Measurements from ENCODE around the gene OMD. TPM values are rescaled to one million over a fixed set of nuclear protein-coding genes. Genes with fewer than 3 reads are reported as not detected.
A peak's percentile ranks its signal among the peaks of the same experiment; 100 is the strongest.

Gene OMD
- total RNA-seq, 6 donors from 2014 or later, result 0.67 to 8.1 (median 4.7) TPM

DNA sequence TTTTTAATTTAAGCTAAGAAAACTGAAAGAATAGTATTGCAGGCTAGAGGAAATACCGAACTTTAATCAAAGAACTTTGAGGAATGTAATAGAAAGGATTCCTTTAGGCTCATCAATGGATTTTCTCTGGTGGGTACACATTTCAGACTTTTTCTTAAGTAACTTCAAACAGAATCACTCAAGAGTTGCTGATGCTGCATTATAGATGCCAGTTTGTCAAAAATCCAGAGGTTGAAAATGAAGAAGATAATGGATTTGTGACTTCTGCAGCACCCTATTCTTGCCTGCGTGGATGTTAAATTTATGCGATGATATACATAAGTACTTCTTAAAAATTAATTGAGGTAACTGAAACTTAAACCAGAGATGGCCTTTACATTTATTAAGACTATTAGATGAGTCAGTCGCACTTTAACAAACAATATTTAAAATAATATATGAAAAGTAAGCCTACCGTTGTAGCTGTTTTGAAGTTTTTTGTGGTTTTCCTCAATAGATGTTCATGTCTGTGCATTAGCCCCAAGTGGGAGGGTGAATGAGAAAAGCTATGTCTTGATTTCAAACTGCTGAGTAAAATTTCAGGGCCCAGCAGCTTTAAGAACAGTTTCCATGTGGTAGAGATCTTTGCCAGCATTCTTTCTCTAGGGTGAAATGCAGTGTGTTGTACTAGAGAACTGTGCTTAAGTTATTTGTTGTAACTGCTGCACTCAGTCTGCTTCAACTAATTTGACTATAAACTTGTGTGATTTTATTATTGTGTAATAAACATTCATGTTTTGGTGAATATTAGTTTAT lies 20.0 kb downstream of the OMD start, which contains the start of gene OGN:
Gene OGN, minus strand, starts transcription at position 537 of the 795 bp plus-strand sequence. CDS start 1,171 bp downstream, outside the sequence.
- H3K9me3 ChIP-seq, result no peaks in the 10 kb centered on the region
- H3K27me3 ChIP-seq, result no peaks in the 10 kb centered on the region
- ATAC-seq (ENCODE audit: low FRiP score in 2 of 2) (peak in 1 of 2 donors; percentile 31), DNase-seq (no peak)
- no peaks in the 10 kb centered on the region for H3K36me3 ChIP-seq
- no peak within 1 kb of the TSS for H3K4me3 ChIP-seq
- H3K4me1 ChIP-seq, result peaks cover 0 to 11% (median 6%) of the 10 kb centered on the region in 4 donors
- TF ChIP-seq POLR2AphosphoS5 (IDR thresholded peaks at IDR 0.05), result no peak
- no peak for TF ChIP-seq POLR2A (IDR thresholded peaks at IDR 0.05)
- no peak for TF ChIP-seq EP300 (IDR thresholded peaks at IDR 0.05)
- TF ChIP-seq, protein P1, sequence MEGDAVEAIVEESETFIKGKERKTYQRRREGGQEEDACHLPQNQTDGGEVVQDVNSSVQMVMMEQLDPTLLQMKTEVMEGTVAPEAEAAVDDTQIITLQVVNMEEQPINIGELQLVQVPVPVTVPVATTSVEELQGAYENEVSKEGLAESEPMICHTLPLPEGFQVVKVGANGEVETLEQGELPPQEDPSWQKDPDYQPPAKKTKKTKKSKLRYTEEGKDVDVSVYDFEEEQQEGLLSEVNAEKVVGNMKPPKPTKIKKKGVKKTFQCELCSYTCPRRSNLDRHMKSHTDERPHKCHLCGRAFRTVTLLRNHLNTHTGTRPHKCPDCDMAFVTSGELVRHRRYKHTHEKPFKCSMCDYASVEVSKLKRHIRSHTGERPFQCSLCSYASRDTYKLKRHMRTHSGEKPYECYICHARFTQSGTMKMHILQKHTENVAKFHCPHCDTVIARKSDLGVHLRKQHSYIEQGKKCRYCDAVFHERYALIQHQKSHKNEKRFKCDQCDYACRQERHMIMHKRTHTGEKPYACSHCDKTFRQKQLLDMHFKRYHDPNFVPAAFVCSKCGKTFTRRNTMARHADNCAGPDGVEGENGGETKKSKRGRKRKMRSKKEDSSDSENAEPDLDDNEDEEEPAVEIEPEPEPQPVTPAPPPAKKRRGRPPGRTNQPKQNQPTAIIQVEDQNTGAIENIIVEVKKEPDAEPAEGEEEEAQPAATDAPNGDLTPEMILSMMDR (IDR thresholded peaks at IDR 0.05), result no peak
- WGBS, 2 donors, result 74 to 76% methylated on average over 5 of the region's 5 CpGs
- H3K27ac ChIP-seq, result no peak within 1 kb of the TSS

DNA sequence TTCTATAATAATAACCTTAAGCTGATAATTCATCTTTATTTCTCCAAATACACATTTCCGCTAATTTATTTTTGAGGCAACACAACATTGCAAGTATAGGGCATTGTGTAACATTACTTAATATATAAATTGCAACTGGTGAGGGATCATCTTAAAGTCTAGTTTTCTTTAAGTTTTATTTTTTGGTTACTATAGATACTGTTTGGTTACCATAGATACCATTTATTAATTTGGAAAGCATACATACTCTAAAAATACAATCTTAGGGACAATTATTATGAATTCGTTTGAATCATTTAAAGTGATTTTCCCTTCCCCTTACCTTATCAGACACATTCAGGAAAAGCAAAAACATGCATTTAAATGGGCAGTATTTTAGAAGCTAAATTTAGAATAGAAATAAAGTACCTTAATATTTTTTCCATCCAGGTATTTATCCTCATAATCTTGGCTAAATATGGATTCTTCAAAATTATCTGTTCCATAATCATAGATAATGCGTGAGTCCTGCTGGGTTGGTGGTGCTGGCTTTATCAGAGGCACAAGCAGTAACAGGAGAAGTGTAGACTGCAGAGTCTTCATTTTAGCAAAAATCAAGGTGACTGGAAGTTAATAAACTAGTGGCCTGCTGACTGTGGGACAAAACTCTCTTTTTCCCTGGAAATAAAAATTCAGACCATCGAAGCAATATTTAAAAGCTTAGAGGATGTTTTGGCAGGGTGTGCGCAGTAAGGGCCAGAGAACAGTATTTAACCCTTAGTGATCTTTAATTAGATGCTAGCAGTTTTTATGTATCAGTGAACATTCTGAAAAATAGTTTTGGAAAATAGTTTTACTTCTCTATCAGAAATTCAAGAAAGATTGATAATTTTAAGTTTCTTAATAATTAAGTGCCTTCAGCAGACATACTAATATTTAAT lies 21.2 kb downstream of the OMD start:
- Histone ChIP-seq H3K4me1 (peaks cover 0 to 11% (median 6%) of the 10 kb centered on the region in 4 donors), H3K9me3 (no peaks in the 10 kb centered on the region), H3K36me3 (no peaks in the 10 kb centered on the region), H3K4me3 (no peak overlapping the region), H3K27ac (no peak overlapping the region), H3K27me3 (no peaks in the 10 kb centered on the region)
- DNase-seq (no peak), ATAC-seq (ENCODE audit: low FRiP score in 2 of 2) (no peak)
- TF ChIP-seq EP300 (IDR thresholded peaks at IDR 0.05), result no peak
- no peak for TF ChIP-seq POLR2A (IDR thresholded peaks at IDR 0.05)
- TF ChIP-seq, protein P1 (IDR thresholded peaks at IDR 0.05), result no peak
- no peak for TF ChIP-seq POLR2AphosphoS5 (IDR thresholded peaks at IDR 0.05)
- WGBS, 2 donors, result 67 to 80% methylated on average over 5 of the region's 5 CpGs

DNA sequence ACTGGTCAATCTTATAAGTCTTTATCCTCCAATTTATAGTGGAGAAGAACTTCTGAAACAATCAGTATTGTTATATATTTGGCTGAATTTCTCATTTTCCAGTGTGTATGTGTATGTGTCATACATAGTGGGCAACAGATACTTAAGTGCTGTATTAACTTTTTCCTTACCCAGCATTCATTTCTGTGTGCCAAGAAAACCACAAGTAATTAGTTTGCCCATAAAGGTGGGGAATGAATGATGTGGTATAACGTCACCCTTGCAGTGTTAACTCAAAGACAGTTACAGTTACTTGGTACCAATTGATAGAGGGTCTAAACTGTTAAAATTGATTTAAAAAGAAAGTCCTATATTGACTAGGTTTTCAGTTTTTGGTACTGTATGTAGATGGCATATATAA lies 21.9 kb downstream of the OMD start:
- WGBS, 2 donors, result 69 to 80% methylated on average over 1 of the region's 1 CpG
- ATAC-seq (ENCODE audit: low FRiP score in 2 of 2) (no peak), DNase-seq (no peak)
- no peak for TF ChIP-seq POLR2AphosphoS5 (IDR thresholded peaks at IDR 0.05)
- TF ChIP-seq, protein P1 (IDR thresholded peaks at IDR 0.05), result no peak
- no peak for TF ChIP-seq POLR2A (IDR thresholded peaks at IDR 0.05)
- no peak for TF ChIP-seq EP300 (IDR thresholded peaks at IDR 0.05)
- Histone ChIP-seq H3K9me3 (no peaks in the 10 kb centered on the region), H3K27me3 (no peaks in the 10 kb centered on the region), H3K27ac (no peak overlapping the region), H3K4me1 (peaks cover 0 to 11% (median 6%) of the 10 kb centered on the region in 4 donors), H3K36me3 (no peaks in the 10 kb centered on the region), H3K4me3 (no peak overlapping the region)

DNA sequence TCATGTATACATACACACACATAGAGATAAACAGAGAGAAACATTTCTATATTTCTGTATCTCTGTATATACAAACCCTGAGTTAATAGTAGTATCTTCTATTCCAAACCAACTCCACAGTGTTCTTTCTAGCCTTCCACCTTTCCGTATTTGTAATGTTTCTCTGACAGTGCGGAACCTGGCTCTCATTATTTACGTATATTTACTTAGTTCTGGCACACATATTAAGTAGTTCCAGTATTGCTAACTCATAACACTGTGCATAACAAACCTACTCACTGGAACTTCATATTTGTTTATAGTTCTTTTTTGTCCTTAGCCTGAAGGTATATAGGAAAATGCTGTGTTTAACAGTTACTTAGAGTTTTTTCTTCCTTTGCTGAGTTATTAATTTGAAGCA lies 26.4 kb downstream of the OMD start:
- no peaks in the 10 kb centered on the region for H3K36me3 ChIP-seq
- 98 to 99% methylated on average over 3 of the region's 3 CpGs for WGBS, 2 donors
- no peak overlapping the region for H3K27ac ChIP-seq
- ATAC-seq (ENCODE audit: low FRiP score in 2 of 2), result no peak
- H3K4me1 ChIP-seq, result peaks cover 0 to 4% (median 0%) of the 10 kb centered on the region in 4 donors
- no peak overlapping the region for H3K4me3 ChIP-seq
- no peak for TF ChIP-seq EP300 (IDR thresholded peaks at IDR 0.05)
- no peak for DNase-seq
- no peaks in the 10 kb centered on the region for H3K9me3 ChIP-seq
- no peaks in the 10 kb centered on the region for H3K27me3 ChIP-seq

DNA sequence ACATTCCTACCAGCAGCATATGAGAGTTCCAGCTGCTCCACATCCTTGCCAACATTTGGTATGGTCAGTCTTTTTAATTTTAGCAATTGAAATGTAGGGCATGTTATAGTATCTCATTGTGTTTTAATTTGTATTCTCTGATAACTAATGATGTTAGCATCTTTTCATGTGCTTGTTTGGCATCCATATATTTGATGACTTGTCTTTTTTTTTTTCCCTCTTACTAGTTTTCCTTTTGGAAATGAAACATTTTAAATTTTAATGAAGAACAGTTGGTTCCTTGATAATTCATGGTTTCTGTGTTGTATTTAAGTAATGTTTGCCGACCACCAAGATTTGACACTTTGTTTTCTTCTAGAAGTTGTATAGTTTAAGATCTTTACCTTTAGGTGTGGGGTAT lies 28.7 kb downstream of the OMD start:
- Histone ChIP-seq H3K4me1 (peaks cover 0 to 4% (median 0%) of the 10 kb centered on the region in 4 donors), H3K4me3 (no peak overlapping the region), H3K27ac (no peak overlapping the region), H3K27me3 (no peaks in the 10 kb centered on the region), H3K9me3 (no peaks in the 10 kb centered on the region), H3K36me3 (no peaks in the 10 kb centered on the region)
- WGBS, 2 donors, result 92 to 100% methylated on average over 1 of the region's 1 CpG
- TF ChIP-seq EP300 (IDR thresholded peaks at IDR 0.05) (no peak), POLR2AphosphoS5 (IDR thresholded peaks at IDR 0.05) (no peak)
- DNase-seq (no peak), ATAC-seq (ENCODE audit: low FRiP score in 2 of 2) (no peak)

All from upper lobe of left lung (tissue), 6 donors.